ENCODE measurements around the gene PLXNA4.

The PLXNA4 gene

GRCh38 chr7:132438926-132439325 is 137.3 kb downstream of the PLXNA4 start:
- no peak for DNase-seq (ENCODE audit: low read depth)

DNA sequence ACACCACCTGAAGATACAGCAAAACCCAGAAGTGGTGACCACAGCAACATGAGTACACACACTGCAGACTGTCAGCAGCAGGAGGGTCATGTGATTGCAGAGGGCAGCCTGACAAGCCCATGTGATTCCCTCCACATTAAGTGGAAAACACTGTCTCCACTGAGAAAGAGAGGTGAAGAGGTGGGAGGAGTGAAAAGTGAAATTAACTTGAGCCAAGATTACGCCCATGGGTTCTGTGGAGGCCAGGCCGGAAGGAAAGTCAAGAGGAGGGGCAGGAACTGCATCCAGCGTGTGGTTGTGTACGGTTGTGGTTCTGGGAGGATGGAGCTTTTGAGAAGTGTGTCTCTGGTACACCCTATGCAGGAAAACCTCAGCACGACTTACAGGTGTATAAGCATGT is 138.5 kb downstream of the PLXNA4 start:
- DNase-seq (ENCODE audit: low read depth), result no peak

DNA sequence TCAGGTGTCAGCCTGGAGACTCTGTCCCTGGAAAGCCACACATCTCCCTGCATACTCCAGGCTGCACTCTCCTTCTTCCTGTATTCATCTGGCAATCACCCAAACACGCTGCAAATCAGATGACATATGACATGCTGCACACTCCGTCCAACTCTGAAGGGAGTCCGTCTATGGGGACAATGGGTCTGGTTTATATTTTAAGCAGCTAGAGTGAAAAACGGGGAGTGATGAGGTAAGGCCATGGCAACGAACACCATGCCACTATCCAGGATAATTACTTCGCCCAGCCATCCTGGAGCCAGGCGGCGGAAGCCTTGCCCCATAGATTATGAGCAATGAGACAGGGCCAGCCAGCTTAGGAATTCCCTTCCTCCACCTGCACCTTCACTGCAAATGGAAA is 140.1 kb downstream of the PLXNA4 start:
- no peak for DNase-seq (ENCODE audit: low read depth)

DNA sequence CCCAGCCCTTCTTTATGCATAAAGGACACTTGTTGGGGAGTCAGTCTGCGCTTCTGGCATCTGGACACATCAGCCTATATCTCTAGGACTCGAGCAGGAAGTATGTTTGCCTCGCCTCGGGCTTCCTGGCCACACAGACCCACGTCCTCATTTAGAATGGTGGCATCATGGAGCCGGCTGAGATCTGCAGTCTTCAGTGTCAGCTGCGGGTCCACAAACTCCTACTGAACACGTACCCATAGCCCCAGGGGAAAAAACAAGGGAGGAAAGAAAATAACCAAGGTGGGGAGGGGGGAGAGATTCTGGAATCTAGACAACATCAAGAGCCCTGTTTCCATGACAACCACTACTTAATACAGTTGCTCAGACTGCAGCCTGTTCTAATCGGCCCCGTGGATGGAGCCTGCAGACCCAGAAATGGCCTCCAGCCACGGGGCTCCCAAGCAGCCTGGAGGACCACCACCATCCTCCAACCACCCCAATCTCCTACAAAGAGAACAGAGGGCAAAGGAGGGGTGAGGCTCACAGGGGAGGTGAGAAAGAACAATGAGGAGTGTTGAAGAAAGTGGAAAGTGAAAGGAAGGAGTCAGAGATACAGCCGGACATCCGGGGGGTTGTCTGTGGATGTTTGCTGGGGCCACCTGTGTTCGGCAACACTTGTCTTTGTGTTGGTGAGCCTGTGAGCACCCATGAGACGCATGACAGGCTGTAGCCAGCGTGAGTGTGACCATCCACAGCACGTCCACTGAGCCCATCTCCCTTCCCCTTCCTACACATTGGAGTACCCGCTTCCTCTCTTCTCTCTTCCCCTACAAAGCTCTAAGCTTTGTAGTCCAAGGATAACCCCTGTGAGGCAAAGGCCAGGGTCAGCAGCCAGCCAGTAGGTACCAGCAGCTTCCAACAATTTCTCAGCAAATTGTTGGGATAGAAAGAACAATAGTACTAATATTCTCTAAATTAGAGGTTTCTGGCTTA is 141.0 kb downstream of the PLXNA4 start:
- no peak for DNase-seq (ENCODE audit: low read depth)

- no peak for DNase-seq (ENCODE audit: low read depth)
Measured at GRCh38 chr7:132434041-132434440, 142.2 kb downstream of the PLXNA4 start.

DNA sequence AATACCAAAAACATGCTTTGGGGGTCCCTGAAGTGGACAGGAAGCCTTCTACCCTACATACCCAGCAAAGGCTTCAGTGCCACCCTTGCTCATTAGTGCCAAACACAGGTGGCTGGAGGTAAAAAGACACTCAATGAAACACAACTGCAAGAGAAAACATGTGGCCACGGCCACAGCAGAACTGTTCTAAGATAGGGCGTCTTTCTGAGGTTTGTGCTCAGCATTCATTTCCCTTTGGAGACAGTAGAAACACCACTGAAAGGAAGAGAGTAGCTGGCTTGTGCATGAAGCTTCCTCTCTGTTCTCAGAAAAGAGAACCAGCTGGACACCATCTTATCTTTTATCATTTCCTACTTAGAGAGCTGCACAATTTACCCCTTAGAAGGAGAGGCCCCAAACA is 143.0 kb downstream of the PLXNA4 start:
- no peak for DNase-seq (ENCODE audit: low read depth)

DNA sequence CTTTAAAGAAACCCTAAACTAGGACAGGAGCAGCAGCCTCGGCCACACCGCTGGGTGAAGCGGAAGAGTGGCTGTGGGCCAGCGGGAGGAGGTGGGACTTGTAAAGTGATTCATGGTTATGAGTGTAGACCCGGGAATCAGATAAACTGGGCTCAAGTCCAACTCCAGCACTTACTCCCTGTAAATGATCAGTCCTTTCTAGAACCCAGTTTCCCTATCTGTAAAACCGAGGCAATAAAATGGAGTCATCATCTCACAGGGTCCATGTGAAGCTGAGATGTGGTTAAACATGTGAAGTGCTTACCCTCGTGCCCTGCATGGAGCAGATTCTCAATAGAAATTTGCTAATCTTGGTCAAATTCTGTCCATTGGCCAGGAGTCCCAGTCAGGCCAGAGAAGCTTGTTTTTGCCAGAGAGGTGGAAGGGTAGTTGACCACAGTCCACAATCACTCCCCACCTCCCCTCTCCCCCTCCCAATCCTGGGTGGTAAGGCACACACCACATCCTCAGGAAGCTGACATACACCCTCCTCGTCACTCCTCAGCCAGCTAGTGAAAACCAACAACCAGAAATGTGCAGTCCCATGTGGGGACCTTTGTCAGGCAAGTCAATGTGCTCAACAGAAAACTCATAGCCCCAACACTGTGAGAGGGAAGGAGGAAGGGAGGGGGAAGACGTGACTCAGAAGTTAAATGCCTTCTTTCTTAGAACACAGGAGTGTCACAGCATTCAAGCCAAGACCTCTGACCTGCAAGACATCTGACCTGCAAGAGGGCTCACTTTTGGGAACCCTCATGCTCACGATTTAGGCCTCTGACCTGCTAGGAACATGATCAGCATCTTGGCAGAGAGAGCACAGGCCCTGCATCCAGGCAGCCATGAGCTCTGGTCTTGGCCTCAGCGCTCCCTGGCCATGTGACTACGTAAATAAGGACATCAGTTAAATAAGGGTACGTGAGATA is 145.1 kb downstream of the PLXNA4 start:
- peak; percentile 32 for DNase-seq (ENCODE audit: low read depth)

GRCh38 chr7:132430041-132430855 is 146.0 kb downstream of the PLXNA4 start:
- DNase-seq (ENCODE audit: low read depth), result no peak

- DNase-seq (ENCODE audit: low read depth), result no peak
Measured at GRCh38 chr7:132429181-132429580, 147.1 kb downstream of the PLXNA4 start.

GRCh38 chr7:132428247-132428919 is 147.9 kb downstream of the PLXNA4 start:
- DNase-seq (ENCODE audit: low read depth), result no peak

GRCh38 chr7:132425942-132426341 is 150.3 kb downstream of the PLXNA4 start:
- no peak for DNase-seq (ENCODE audit: low read depth)

DNA sequence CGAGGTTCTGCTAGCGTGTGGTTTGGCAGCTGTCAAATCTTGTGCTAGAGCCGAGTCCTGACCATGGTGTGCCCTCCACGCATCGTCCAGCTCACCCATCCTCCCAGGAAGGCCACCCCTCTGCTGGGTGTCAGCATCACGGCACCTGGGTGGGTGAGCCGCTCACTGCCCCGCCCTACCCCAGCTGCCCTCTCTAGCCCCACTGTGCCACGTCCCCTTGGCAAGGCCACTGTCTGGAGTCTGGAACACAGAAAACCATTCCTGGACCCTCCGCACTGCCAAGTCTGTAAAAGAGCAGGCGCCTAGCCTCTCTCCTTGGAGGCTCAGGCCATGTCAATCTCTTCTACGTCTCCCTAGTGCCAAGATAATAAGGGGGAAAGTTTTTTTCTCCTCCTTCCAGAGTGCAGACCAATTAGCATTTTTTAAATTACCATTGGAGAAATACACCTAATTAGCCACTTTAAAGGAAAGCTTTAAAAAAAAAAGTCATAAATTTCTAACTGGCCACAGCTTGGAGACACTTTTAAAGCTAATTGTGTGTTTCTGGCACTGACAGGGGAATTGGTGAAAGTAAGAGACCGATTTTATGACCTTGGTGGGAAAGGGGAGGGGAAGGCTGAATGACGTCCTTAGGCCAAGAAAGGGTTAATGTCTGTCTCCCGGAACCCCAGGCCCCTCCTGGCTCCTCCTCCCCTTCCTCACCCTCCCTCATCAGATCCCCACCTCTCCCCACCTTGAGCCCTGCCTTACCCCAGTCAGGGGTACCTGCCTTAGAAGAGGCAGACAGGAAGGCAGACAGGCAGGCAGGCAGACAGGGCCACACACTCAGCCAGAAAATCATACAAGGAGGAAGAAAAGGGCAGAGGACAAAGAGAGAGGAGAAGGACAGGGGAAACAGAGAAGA is 151.2 kb downstream of the PLXNA4 start:
- no peak for DNase-seq (ENCODE audit: low read depth)

GRCh38 chr7:132424277-132424676 is 152.0 kb downstream of the PLXNA4 start:
- DNase-seq (ENCODE audit: low read depth), result no peak

GRCh38 chr7:132423594-132424200 is 152.6 kb downstream of the PLXNA4 start:
- DNase-seq (ENCODE audit: low read depth), result no peak

DNA sequence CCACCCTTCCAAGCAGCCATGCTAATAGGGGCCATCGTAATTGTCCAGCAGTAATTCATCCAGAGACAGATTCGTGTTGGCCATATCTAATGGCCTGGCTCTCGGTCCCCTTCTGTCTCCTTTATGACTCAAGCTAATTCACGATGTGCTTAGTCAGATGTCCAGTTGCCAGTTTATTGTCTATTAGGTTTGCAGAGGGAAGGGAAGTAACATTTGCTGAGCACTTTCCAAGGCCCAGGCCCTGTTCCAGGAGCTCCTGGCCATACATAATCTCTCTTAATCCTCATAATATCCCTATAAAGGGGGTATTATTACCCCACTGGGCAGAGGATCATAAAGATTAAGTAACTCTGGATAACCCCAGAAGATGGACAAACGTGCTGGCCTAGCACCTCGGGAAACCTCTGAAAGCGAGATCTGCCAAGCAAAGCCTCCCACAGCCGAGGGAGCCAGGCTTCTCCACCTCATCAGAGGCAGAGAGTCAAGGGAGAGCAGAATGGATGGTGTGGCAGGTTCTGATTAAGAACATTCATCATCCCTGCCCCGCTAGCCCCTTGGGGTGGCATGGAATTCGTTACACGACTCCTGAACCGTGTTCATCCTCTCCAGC is 153.7 kb downstream of the PLXNA4 start:
- no peak for DNase-seq (ENCODE audit: low read depth)

DNA sequence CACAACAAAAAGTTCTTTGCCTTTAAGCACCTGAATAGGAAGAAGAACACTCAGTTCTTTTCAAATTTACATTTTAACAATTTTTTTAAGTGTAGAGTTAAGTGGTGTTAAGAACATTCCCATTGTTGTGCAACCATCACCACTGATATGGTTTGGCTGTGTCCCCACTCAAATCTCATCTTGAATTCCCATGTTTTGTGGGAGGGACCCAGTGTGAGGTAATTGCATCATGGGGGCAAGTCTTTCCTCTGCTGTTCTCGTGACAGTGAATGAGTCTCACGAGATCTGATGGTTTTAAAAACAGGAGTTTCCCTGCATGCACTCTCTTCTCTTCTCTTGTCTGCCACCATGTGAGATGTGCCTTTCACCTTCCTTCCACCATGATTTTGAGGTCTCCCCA is 155.7 kb downstream of the PLXNA4 start:
- DNase-seq (ENCODE audit: low read depth), result no peak

DNA sequence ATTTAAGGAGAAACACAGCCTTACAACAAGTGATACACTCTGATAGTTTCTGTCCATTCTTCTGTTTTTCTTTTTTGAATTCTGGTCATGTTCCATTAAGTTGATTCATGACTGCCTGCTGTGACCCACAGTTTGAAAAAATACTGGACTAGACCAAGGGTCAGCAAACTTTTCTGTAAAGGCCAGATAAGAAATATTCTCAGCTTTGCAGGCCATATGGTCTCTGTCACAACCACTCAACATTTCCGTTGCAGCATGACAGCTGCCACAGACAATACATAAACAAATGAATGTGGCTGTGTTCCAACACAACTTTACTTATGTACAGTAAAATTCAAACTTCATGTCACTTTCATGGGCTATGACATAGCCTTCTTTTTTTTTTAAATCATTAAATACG is 156.7 kb downstream of the PLXNA4 start:
- no peak for DNase-seq (ENCODE audit: low read depth)

DNA sequence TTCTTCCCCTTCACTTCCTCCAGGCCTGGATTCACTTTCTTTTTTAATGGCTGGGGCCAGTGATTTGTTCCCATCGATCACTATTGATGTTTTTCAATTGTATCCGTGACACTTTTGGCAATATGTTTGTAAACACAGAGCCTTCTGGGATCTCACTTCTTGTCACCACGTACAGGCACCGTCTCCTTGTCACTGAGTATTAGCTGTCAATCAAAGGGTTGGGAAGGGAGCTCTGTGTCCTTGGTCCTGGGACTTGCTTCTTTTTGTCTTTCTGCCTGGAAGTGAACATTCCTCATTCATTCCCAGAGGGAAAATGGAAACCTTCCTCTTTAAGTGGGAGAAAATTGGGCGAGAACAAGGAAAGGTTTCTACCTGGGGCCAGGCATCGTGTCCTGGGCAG is 157.4 kb downstream of the PLXNA4 start:
- DNase-seq (ENCODE audit: low read depth), result no peak
